Caco-2 (cell line): ENCODE results near the gene TRPV4. TPM values are rescaled to one million over a fixed set of nuclear protein-coding genes. Genes with fewer than 3 reads are reported as not detected.

Experiments
- BruUV-seq: library from RNA; stranded (reverse); fragments of 400-500 nt; replicated peaks from 2 replicates; lab custom pipeline; 2021; lab: Mats Ljungman, UMichigan
- CTCF ChIA-PET: fragments of 300-600 bp; sonication (Branson Sonifier 250); formaldehyde crosslinking; loops from one replicate; lab custom pipeline; 2022; ENCODE audit warnings: antibody characterized with exemption; lab: Charles Lee
- POLR2A ChIA-PET: fragments of 300-600 bp; sonication (Branson Sonifier 250); formaldehyde crosslinking; loops from one replicate; lab custom pipeline; 2022; ENCODE audit warnings: antibody characterized with exemption; lab: Charles Lee
- DNase-seq, 2 experiments: peaks; one replicate each; pipeline versions ENCODE4 v3.0.0 to v3.0.0-alpha.2; 2020 to 2022
- H3K27me3 ChIP-seq: replicated peaks from 2 replicates; pipeline ENCODE4 v1.6.0; 2011; ENCODE audit warnings: low read length; ENCODE audit not compliant: control insufficient read depth, insufficient read depth
- H3K36me3 ChIP-seq: 2 replicates; pipeline ENCODE4 v1.5.1; 2011; ENCODE audit warnings: low read length; ENCODE audit not compliant: control insufficient read depth, insufficient read depth
- H3K4me1 ChIP-seq: fragments of 250-450 bp; sonication (Bioruptor Pico); 2 replicates; pipeline ENCODE4 v1.5.1; 2020; ENCODE audit warnings: mild to moderate bottlenecking
- H3K4me3 ChIP-seq: 2 replicates; pipeline ENCODE4 v1.5.1; 2011; ENCODE audit warnings: low read depth, mild to moderate bottlenecking, control low read depth, low read length
- H3K9me3 ChIP-seq: fragments of 250-450 bp; sonication (Bioruptor Pico); 2 replicates; pipeline ENCODE4 v1.5.1; 2020; ENCODE audit warnings: mild to moderate bottlenecking, moderate library complexity
- H3K27ac Mint-ChIP-seq: one replicate; pipeline ENCODE4 v1.8.0; 2022; ENCODE audit warnings: mixed read lengths; ENCODE audit not compliant: unreplicated experiment
- H3K27me3 Mint-ChIP-seq: one replicate; pipeline ENCODE4 v1.8.0; 2022; ENCODE audit warnings: mixed read lengths; ENCODE audit not compliant: insufficient read depth, unreplicated experiment
- H3K36me3 Mint-ChIP-seq: one replicate; pipeline ENCODE4 v1.8.0; 2022; ENCODE audit warnings: mild to moderate bottlenecking, mixed read lengths; ENCODE audit not compliant: insufficient read depth, unreplicated experiment
- H3K4me1 Mint-ChIP-seq: one replicate; pipeline ENCODE4 v1.8.0; 2022; ENCODE audit warnings: low read depth, mixed read lengths; ENCODE audit not compliant: unreplicated experiment
- H3K4me3 Mint-ChIP-seq: one replicate; pipeline ENCODE4 v1.8.0; 2022; ENCODE audit warnings: mild to moderate bottlenecking, moderate library complexity, mixed read lengths; ENCODE audit not compliant: unreplicated experiment
- H3K9me3 Mint-ChIP-seq: one replicate; pipeline ENCODE4 v1.8.0; 2022; ENCODE audit warnings: mixed read lengths; ENCODE audit not compliant: unreplicated experiment
- intact Hi-C: fragments of 100-400 bp; cut with micrococcal nuclease; formaldehyde crosslinking; loops from one replicate; pipeline ENCODE4 v1.10.0; 2022; ENCODE audit not compliant: unreplicated experiment
- total RNA-seq: library from RNA; stranded (reverse); gene quantifications from 2 replicates; pipeline ENCODE4 v1.2.3, GENCODE V29; 2022
- TF ChIP-seq, protein P1 (sequence below), 2 experiments: fragments of 200-600 bp in 1 of 2; IDR thresholded peaks; 1 replicate in 1 of 2; 2 replicates in 1 of 2; pipeline versions ENCODE4 v1.5.1 to v1.8.0; 2011 to 2022; ENCODE audit warnings: antibody characterized with exemption in 1 of 2, control low read depth in 1 of 2, inconsistent platforms in 1 of 2, low read depth in 1 of 2, low read length in 1 of 2, mild to moderate bottlenecking in 1 of 2, moderate library complexity in 1 of 2; ENCODE audit not compliant: insufficient read depth in 1 of 2, severe bottlenecking in 1 of 2, unreplicated experiment in 1 of 2

Gene TRPV4
- total RNA-seq, 1 experiment from 2014 or later = not detected

- Mint-ChIP-seq H3K9me3 (no peaks in the 10 kb centered on the region), H3K27me3 (no peaks in the 10 kb centered on the region), H3K27ac (no peak overlapping the region), H3K36me3 (no peaks in the 10 kb centered on the region), H3K4me3 (no peak overlapping the region), H3K4me1 (no peaks in the 10 kb centered on the region)
- DNase-seq = no peak
- Histone ChIP-seq H3K9me3 (no peaks in the 10 kb centered on the region), H3K4me1 (no peaks in the 10 kb centered on the region), H3K36me3 (no peaks in the 10 kb centered on the region), H3K4me3 (no peak overlapping the region), H3K27me3 (no peaks in the 10 kb centered on the region)
- ChIA-PET CTCF (no interaction called here), POLR2A (no interaction called here)
- intact Hi-C loops = no loop called here
- TF ChIP-seq, protein P1, sequence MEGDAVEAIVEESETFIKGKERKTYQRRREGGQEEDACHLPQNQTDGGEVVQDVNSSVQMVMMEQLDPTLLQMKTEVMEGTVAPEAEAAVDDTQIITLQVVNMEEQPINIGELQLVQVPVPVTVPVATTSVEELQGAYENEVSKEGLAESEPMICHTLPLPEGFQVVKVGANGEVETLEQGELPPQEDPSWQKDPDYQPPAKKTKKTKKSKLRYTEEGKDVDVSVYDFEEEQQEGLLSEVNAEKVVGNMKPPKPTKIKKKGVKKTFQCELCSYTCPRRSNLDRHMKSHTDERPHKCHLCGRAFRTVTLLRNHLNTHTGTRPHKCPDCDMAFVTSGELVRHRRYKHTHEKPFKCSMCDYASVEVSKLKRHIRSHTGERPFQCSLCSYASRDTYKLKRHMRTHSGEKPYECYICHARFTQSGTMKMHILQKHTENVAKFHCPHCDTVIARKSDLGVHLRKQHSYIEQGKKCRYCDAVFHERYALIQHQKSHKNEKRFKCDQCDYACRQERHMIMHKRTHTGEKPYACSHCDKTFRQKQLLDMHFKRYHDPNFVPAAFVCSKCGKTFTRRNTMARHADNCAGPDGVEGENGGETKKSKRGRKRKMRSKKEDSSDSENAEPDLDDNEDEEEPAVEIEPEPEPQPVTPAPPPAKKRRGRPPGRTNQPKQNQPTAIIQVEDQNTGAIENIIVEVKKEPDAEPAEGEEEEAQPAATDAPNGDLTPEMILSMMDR (IDR thresholded peaks at IDR 0.05; ENCODE audit: insufficient read depth in 1 of 2, low read depth in 1 of 2, low read length in 1 of 2, severe bottlenecking in 1 of 2, unreplicated experiment in 1 of 2) = no peak
- no TSS peak for BruUV-seq
These were observed 46.4 kb downstream of the TRPV4 start for GRCh38 chr12:109786799-109787198.

DNA sequence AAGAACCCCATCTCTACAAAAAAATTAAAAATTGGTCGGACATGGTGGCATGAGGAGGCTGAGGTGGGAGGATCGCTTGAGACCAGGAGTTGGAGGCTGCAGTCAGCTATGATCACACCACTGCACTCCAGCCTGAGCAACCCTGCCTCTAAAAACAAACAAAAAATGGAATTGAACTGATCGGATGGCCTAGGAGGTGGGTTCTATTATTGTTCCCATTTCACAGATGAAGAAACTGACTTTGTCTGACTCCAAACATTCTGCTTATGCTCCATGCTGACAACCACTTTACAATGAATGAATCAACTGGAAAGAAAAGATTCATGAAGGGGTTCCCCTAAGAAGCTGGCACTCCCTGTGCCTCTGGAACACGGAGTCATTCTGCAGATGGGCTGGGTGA, 47.3 kb downstream of the TRPV4 start:
- CTCF ChIA-PET = no interaction called here
- Mint-ChIP-seq H3K4me3 (no peak overlapping the region), H3K4me1 (no peaks in the 10 kb centered on the region)

GRCh38 chr12:109783965-109784244, 49.3 kb downstream of the TRPV4 start:
- H3K36me3 ChIP-seq = no peaks in the 10 kb centered on the region
- H3K4me3 ChIP-seq = no peak overlapping the region
- Mint-ChIP-seq H3K9me3 (no peaks in the 10 kb centered on the region), H3K27ac (no peak overlapping the region), H3K4me1 (no peaks in the 10 kb centered on the region), H3K4me3 (no peak overlapping the region), H3K27me3 (no peaks in the 10 kb centered on the region), H3K36me3 (peaks cover 5% of the 10 kb centered on the region)
- BruUV-seq = no TSS peak
- H3K4me1 ChIP-seq = no peaks in the 10 kb centered on the region
- TF ChIP-seq, protein P1 (IDR thresholded peaks at IDR 0.05; ENCODE audit: insufficient read depth in 1 of 2, low read depth in 1 of 2, low read length in 1 of 2, severe bottlenecking in 1 of 2, unreplicated experiment in 1 of 2) = no peak
- intact Hi-C loops = no loop called here
- H3K9me3 ChIP-seq = no peaks in the 10 kb centered on the region
- ChIA-PET CTCF (interaction anchor here (1.0 kb wide), 1 partner anchor 9 kb away, joined by 5 read pairs; no protein-coding TSS in a partner anchor), POLR2A (no interaction called here)
- DNase-seq = peak; percentile 33 to 59
- no peaks in the 10 kb centered on the region for H3K27me3 ChIP-seq

More for the DNA sequence above, 47.3 kb downstream of the TRPV4 start:
- DNase-seq = no peak
- intact Hi-C loops = no loop called here
- Mint-ChIP-seq H3K27ac (no peak overlapping the region), H3K36me3 (no peaks in the 10 kb centered on the region), H3K27me3 (no peaks in the 10 kb centered on the region), H3K9me3 (no peaks in the 10 kb centered on the region)
- no TSS peak for BruUV-seq
- no peak overlapping the region for H3K4me3 ChIP-seq
- TF ChIP-seq, protein P1 (IDR thresholded peaks at IDR 0.05; ENCODE audit: insufficient read depth in 1 of 2, low read depth in 1 of 2, low read length in 1 of 2, severe bottlenecking in 1 of 2, unreplicated experiment in 1 of 2) = no peak
- no peaks in the 10 kb centered on the region for H3K4me1 ChIP-seq
- POLR2A ChIA-PET = no interaction called here
- no peaks in the 10 kb centered on the region for H3K9me3 ChIP-seq
- H3K27me3 ChIP-seq = no peaks in the 10 kb centered on the region
- H3K36me3 ChIP-seq = no peaks in the 10 kb centered on the region
